GM19397 (cell line): ENCODE data around the gene LRRC46.
A peak's percentile ranks its signal among the peaks of the same experiment; 100 is the strongest.

Experiments used
- ATAC-seq: cut with Tn5 transposase; IDR thresholded peaks from one replicate; pipeline ENCODE4 v1.9.1; 2021; ENCODE audit warnings: mild to moderate bottlenecking, moderate library complexity; ENCODE audit not compliant: unreplicated experiment

Gene LRRC46

DNA sequence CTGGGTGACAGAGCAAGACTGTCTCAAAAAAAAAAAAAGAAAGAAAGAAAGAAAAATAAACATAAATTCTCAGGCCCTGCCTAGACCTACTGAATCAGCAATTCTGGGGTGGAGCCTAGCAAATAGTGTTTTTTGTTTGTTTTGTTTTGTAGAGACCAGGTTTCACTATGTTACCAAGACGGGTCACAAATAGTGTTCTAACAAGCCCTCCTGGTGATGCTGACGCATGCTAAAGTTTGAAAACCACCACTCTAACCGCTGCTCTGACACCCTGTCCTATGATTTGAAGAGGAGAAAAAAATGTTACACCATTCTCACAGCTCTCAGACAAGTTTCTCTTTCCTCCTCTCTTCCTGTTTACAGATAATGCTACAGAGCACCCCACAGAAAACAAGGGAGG, 1.6 kb upstream of the LRRC46 start:
- no peak for ATAC-seq

DNA sequence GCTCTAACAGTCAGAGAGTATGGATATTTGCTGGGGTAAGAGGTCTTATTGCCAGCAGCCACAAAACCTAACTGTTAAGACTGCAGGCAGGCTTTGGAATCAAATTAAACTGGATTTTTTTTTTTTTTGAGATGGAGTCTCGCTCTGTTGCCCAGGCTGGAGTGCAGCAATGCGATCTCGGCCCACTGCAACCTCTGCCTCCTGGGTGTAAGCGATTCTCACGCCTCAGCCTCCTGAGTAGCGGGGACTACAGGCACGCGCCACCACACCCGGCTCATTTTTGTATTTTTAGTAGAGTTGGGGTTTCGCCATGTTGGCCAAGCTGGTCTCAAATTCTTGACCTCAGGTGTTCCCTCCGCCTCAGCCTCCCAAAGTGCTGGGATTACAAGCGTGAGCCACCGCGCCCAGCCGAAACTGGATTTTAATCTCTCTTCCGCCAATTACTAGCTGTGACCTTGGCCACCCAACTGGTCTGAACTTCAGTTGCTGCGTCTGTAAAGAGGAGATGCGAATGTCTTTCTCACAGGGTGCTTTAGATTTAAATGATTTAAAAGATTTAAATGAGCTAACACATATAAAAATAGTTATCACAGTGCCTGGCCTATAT, 971 bp upstream of the LRRC46 start:
- no peak for ATAC-seq

DNA sequence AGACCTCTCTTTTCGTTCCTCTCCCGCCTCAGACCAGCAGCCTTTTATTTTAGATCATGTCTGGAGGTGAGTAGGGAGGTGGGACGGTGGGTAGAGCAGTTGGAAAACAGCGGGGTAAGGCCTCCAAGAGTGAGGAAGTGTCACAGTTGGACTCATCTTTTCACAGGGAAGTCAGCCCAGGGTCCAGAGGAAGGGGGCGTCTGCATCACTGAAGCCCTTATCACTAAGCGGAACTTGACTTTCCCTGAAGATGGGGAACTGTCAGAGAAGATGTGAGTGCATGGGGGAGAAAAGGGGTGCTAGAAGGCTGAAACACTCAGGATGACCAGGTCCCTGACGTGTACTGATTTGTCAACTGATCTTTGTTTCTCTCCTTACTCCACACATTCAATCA, 461 bp downstream of the LRRC46 start:
- no peak for ATAC-seq

DNA sequence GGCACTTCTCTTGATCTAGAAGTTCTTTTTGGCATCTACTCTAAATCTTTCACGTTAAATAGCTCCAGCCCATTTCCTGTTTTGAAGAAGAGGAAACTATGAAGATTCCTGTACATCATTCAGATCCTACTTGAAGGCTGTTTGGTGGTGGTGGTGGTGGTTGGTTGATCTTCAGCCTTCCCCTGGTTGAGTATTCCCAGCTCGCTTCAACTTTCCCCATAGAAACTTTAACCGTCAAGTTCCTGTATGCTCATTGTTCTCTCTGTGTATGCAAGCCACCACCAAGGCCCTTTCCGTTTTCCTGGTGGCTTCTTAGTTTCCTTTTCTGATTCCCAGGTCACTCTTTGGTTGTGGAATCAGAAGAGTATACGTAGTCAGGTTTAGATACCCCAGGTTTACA, 3.3 kb downstream of the LRRC46 start:
- no peak for ATAC-seq

DNA sequence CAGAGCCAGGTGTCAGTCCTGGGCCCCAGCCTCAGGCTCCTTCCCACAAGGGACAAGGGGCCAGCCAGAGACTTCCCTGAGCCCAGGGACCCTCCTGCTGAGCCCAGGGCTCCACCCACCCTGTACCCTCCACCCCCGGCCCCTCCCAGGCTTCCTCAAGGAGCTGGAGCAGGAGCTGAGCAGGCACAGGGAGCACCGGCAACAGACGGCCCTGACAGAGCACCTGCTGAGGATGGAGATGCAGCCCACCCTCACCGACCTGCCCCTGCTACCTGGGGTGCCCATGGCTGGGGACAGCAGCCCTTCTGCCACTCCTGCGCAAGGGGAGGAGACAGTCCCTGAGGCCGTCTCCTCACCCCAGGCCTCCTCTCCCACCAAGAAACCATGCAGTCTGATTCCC, 5.1 kb downstream of the LRRC46 start:
- ATAC-seq, result no peak

DNA sequence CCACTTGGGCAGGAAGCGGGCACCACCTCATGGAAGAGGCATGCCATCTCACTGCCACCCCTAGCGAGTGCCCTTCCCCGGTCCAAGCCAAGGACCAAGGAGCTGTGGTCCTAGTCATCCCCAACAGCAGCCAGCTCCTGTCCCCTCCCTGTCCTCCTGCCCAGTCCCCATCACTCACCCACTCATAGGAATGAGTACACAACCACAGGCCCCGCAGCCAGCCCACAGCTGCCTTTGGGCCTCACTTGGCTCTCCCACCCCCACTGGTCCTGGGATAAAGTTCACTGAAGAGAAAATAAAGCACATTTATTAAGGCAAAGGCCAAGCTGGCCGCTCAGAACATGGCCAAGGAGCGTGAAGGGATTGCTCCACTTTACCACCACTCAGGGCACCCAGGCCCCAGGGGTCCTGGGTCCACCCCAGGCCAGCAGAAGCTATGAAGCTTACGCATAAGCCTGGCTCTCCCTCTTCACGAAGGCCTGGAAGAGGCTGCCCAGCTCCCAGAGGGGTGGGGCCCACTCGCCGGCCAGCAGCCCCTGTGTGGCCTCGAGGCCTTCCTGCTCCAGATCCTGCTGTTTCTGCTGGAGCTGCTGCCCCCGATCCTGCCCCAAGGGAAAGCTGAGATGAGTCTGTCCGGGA, 6.0 kb downstream of the LRRC46 start:
- ATAC-seq, result no peak

DNA sequence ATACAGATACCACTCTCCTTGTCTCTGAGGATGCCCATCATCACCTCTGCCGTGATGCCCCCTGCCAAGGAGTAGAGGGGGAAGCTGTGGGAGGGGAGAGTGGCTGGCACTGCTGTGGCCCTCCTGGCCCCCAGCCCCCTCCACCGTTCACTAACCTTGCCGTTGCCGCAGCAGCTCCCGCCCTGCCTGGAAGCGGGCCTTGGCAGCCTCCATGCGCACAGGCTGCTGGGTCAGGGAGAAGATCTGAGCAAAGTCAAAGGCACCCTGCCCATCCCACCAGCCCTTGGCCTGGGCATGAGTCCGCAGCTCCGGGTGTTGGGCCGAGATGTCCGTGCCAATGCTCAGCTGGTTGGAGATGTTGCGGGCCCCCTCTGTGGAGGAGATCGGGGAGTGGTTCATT, 7.2 kb downstream of the LRRC46 start:
- no peak for ATAC-seq

DNA sequence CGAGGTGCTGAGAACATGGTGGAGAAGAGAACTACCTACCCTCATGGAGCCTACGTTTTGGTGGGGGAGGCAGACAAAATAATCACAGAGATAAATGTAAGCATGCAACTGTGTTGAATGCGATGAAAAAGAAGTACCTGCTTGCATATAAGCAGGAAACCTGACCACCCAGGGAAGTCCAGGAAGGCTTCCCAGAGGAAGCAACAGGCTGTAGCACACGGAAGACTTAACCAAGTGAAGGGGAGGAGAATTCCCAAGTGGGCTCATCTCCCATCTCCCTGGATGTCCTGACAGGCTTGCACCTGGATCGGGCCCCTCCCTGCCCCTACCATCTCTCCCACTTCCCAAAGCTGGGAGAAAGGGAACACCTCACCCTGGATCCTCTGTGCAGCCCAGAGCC, 7.6 kb downstream of the LRRC46 start:
- ATAC-seq, result no peak

DNA sequence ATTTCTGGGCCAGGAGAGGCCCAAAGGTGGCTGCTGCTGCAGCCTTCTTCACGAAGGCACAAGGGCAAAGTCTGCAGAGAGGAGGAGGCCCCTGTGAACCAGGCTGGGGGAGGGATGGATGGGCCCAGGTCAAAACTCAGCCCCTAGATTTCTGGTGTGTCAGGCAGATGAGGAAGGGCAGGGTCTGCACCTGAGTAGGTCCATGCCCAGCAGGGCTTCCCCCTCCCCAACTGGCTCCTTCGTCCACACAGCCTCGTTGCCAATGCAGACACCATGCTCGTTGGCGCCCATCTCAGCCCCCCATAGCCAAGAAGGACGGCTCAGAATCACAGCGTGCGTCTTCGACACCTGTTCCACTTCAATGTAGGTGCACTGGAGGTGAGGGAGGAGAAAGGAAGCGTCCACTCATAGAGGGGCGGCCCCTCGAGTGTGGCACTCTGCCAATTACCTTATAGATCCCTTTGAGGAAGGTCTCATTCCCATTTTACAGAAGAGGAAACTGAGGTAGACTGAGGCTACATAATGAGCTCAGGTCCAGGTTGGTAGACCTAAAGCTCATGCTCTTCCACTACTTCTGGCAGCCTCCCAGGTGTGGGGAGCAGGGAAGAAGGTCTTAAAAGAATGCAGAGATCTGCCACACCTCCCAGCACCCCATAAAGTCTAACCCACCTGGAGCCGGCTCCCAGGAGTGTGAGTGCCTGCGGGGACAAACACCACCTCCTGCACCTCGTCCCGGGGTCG, 8.7 kb downstream of the LRRC46 start:
- ATAC-seq, result no peak

DNA sequence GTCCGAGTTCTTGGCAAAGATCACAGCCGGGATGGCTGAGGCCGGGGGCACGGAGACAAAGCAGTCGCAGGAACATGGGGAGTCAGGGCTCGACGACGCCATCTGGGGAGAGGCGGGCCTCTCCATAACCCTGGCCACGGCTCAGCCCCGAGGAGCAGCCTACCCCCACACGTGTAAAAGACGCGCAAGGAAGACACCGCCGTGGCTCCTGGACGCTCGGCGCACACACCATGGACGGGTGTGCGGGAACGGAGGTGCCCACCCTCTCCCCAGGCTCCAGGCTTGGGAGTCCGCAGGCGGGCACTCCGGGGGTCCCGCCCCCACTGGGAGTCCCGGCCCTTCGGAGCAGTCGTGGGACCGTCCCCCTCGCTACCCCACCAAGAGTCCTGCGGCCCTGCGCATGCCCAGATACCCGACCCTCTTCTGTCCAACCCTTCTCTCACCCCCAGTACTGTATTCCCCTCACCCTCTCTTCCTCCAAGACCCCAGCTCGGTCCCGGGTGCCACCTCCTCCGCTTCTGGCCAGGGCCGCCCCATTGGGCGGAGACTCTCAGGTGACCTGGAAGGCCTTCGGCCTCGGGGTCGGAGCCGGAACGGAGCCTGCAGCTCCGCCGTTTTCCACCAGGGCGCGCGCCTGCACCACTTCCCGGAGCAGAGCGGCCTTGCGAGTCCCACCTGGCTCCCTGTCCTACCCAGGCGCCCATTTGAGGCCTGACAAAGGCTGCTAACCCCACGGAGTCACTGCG, 9.4 kb downstream of the LRRC46 start, which contains the start of gene SCRN2:
TSS of gene SCRN2 (minus strand) at position 532 of the 746 bp plus-strand sequence. CDS start at position 102, 430 bp downstream.
- peak; percentile 86 for ATAC-seq

DNA sequence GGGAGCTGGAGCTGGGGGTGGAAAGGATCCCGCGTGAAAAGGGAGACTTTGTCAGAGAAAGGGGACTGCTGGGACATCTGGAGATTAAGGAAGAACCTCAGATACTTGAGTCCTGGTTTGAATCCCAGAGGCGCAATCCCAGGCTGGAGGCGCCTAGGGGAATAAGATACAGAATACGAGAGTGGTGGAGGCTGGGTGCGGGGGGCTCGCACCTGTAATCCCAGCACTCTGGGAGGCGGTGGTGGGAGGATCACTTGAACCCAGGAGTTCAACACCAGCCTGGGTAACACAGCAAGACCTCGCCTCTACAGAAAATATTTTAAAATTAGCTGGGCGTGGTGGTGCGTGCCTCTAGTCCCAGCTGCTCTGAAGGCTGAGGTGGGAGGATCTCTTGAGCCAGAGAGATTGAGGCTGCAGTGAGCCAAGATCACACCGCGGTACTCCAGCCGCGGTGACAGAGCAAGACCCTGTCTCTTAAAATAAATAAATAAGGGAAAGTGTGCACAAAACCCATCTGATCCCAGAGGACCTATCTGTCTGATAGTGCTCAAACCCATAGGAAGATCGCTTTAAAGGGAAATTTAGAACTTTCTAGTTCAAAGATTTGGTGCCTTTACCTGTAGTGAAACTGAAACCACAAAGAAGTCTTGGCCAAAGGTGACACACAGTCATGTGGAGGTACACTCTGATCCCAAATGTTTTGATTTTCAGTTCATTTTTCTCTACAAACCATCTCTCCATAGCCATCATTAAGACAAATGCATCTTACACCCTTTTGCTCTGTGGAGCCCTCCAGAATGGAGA, 10.2 kb downstream of the LRRC46 start:
- no peak for ATAC-seq

DNA sequence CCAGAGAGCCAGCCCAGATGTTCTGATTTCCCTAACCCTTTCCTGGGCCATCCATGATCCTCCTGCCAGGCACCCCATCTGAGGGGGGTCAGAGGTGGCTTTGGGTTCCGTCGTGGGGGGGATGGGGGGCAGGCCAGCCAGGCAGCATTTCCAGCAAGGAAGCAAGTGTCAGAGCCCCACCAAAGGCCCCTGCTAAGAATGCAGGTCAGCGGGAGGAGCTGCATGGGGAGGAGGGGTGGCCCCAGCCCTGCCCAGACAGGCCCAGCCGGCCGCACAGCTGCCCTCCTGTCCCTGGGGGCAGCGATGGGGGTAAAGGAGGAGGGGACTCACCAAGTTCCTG, 11.9 kb downstream of the LRRC46 start:
- ATAC-seq, result no peak

DNA sequence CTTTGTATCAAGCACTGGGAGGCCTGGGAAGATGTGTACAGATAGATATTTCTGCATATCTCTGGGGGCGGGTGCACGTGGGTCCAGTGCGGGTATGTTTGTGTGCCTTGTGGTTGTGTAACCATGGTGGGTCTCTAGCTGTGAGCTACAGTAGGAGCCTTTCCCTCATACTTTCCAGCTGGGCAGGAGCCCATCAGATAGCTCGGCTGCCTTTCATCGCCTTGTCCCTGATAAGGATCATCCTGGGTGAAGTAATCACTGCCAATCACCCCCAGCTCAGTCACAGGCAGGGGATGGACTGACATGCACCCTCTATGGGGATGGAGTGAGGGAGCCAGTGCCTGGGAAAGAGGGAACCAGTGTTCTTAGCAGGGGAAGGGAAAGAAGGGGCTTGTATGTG, 12.8 kb downstream of the LRRC46 start:
- ATAC-seq, result no peak

DNA sequence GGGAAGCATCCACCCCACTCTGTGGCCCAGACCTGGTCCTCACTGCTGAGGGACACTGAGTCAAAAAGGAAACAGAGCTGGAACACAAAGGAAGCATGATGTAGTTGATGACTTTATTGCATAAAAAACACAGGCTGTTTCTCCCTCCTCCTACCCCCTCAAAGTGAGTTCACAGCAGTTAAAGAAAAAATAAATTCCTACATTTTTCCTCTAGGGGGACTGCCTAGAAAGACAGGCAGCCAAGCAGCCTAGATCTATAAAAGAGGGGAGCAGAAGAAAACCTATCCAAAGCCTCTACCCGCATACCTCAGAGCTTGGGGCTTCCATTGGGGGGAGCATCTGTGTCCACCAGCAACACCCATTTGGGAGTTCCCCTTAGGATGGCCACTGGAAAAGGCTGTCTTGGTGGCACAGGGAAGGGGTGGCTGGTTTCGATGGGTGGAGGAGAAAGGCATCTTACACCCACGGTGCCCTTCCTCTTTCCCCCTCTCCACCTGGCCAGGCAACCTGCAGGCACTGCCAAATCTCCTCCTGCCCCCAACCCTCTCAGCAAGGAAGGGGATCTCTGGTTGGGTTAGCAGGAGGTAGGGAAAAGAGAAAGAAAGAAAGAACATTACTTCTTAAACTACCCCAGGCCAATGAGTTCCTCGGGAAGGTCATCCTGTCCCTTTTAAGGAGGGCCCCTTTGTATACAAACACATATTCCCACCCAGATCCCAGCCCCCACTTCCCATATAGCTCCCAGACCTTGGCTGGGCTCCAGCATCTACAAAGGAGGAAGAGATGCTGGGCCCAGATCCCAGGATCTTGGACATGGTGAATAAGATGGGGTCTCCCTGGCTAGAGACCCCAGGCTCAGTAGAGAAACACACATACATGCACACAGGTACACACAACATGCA, 13.6 kb downstream of the LRRC46 start:
- no peak for ATAC-seq

DNA sequence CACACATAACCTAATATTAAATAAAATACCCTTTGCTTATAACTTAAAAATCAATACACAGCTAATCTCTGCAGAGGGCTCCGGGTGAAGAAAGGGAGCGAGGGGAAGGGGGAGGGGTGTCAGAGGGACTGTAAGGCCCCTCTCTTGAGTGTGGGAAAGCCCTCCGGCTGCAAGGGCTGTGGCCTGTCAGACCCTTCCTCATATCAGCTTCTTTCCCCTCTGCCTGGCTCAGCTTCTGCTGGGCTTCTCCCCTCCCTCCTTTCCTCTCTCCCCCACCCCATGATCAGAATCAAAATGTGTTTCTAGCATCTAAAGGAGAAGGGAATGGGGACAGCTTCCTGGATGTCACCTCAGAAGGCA, 14.2 kb downstream of the LRRC46 start:
- ATAC-seq, result no peak

DNA sequence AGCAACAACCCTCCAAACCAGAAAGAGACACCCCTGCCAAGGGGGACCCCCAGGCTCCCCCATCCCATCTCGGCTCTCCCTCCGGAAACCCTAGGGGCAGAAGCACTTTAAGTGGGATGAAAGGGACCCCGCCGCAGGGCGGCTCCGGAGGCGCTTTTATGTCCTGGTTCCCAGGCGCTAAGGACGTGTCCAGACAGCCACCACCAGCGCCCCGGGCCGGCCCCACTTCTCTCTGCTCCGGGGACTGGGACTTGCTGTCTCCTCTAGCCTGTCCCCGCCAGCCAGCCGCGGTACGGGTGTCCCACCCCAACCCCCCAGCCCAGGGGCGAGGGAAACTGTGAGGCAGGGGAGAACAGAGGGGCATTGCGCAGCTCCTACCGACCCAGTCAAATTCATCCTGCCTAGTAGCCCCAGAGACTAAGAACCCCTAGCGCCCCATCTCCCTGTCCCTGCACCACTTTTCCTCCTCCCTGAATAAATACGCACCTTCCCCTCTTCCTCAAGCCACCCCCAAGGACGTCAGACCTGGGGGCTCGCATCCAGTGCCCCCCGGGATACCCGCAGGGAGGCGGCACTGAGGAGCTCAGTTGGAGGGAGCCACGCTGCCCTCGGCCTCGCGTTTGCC, 15.4 kb downstream of the LRRC46 start:
- ATAC-seq, result no peak

DNA sequence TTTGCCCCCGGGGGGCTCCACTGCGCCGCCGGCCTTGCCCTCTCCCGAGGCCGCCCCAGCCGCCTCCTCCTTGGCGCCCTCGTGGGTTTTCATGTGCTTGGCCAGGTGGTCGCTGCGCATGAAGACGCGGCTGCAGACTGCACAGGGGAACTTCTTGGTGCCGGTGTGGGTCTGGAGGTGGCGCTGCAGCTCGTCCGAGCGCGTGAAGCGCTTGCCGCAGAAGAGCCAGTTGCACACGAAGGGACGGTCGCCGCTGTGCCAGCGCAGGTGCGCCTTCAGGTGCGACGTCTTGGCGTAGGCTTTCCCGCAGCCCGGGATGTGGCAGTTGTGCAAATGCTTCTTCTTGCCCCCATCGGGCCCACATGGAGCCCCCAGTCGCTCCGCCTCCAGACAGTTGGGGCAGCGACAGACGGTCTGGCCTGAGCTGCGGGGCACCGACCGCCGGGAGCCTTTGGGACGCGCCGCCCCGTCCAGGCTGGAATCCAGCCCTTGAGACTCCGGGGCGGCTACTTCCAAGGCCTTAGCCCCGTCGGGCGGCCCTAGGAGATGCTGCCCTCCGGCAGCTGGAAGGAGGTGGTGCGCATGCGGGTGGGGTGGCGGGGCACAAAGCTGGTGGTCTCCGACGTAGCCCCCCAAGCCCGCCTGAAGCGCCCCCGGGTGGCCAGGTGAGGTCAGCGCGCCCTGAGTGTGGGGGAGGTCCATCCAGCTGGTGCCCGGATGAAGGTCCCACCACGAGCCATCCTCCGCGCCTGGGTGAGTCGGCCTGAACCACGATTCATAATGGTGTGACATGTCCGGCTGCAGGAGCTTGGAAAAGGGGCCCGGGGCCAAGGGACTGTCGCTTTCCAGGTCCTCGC, 16.1 kb downstream of the LRRC46 start:
- ATAC-seq, result no peak

DNA sequence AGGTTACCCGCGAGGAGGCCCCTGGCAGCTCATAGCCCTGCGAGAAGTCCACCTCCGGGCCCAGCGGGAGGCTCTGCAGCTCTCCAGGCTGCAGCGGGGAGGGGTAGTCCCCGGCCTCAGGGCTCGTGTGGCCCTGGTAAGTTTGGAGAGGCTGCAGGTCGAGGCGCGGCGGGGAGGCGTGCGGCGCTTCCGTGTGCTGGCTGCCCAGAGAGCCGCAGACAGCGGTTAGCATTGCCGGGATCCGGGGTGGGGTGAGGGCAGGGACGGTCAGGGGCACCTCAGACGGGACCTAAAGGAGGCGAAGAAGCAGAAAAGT, 16.7 kb downstream of the LRRC46 start:
- no peak for ATAC-seq

DNA sequence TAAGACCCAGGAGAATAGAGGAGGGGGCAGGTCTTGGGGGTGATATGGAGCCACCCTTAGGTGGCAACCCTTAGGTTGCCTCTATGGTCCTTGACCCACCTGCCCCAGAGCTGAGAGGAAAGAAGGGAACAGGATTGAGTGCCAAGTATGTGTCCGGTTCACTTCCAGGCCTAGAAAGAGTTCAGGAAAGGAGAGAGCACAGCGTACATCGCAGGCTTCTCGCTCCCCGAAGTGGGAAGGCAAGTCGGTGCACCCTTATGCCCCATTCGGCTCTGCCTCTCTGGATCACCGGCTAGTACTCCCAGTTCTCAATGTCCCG, 18.9 kb downstream of the LRRC46 start:
- ATAC-seq, result no peak
